Heart right ventricle (tissue), 16 donors: ENCODE measurements around the gene URI1. TPM values are rescaled to one million over a fixed set of nuclear protein-coding genes. Genes with fewer than 3 reads are reported as not detected.

ENCODE experiments used
- ATAC-seq, 8 donors: fragments of 200-7000 bp; cut with Tn5 transposase; one replicate each; pipeline ENCODE4 v1.9.1; 2020; ENCODE audit warnings: mild to moderate bottlenecking in 8 of 8, moderate library complexity in 8 of 8, moderate number of reproducible peaks in 1 of 8
- DNase-seq, 2 donors: peaks; one replicate each; pipeline ENCODE4 v3.0.0-alpha.2; 2020
- H3K27ac ChIP-seq, 10 donors: fragments of 200-600 bp; sonication (generic) in 2 of 10; one replicate each; pipeline versions ENCODE4 v1.5.0 to v1.8.0; 2020 to 2022; ENCODE audit warnings: mild to moderate bottlenecking in 3 of 10
- H3K27me3 ChIP-seq, 7 donors: fragments of 200-600 bp; one replicate each; pipeline ENCODE4 v1.8.0; 2021 to 2022; ENCODE audit warnings: mild to moderate bottlenecking in 2 of 7
- H3K36me3 ChIP-seq, 9 donors: fragments of 200-600 bp; sonication (generic) in 1 of 9; one replicate each; pipeline versions ENCODE4 v1.5.0 to v1.8.0; 2020 to 2022; ENCODE audit warnings: mild to moderate bottlenecking in 2 of 9
- H3K4me1 ChIP-seq, 9 donors: fragments of 200-600 bp; sonication (generic) in 1 of 9; one replicate each; pipeline versions ENCODE4 v1.5.0 to v1.8.0; 2020 to 2022; ENCODE audit warnings: mild to moderate bottlenecking in 4 of 9
- H3K4me3 ChIP-seq, 10 donors: fragments of 200-600 bp; sonication (generic) in 2 of 10; one replicate each; pipeline versions ENCODE4 v1.5.0 to v1.8.0; 2020 to 2022; ENCODE audit warnings: mild to moderate bottlenecking in 7 of 10, moderate library complexity in 2 of 10
- H3K9me3 ChIP-seq, 11 donors: fragments of 200-600 bp in 10 of 11; sonication (generic) in 2 of 11; one replicate each; pipeline versions ENCODE4 v1.5.0 to v1.8.0; 2013 to 2022; ENCODE audit warnings: mild to moderate bottlenecking in 2 of 11, control low read depth in 1 of 11, moderate library complexity in 1 of 11
- CTCF ChIP-seq, 9 donors: fragments of 200-600 bp; sonication (generic) in 2 of 9; IDR thresholded peaks; one replicate each; pipeline versions ENCODE4 v1.5.0 to v1.8.0; 2021 to 2022; ENCODE audit warnings: antibody characterized with exemption in 9 of 9, mild to moderate bottlenecking in 5 of 9, moderate library complexity in 1 of 9
- WGBS, 2 donors: extraction: QIAGEN DNeasy Blood & Tissue Kit; methylation state at CpG; one replicate each; pipeline ENCODE4 v1.1.7; 2013; ENCODE audit warnings: inconsistent platforms in 1 of 2; 5-methylcytosine and 5-hydroxymethylcytosine counted together
- intact Hi-C, 10 donors: fragments of 100-400 bp; cut with DNase I; formaldehyde crosslinking; loops; one replicate each; pipeline versions ENCODE4 v1.11.1 to v1.14.2; 2022
- polyA plus RNA-seq, 2 donors: library from polyadenylated mRNA; stranded (reverse); fragments of 200-250 nt; gene quantifications; one replicate each; pipeline ENCODE4 v1.2.3, GENCODE V29; 2013
- total RNA-seq, 10 donors: library from RNA; stranded (reverse); fragmentation: NEBNext Ultra II Directional in 3 of 10; extraction: Animal tissue kit (Norgen Biotek cat#: 25700) in 3 of 10; gene quantifications; one replicate each; pipeline versions ENCODE4 v1.2.1 to v1.2.4, GENCODE V29; 2021 to 2023
- donor health status: Arrhythmogenic right ventricular cardiomyopathy.
- donor health status: ischemic (EF 13 %, LVEDD 7.1; RV severe dilation, severe dysfunction).
- donor health status: healthy with polysubstance abuse.
- donor health status: DM: no; HTN: yes; CAD: no.
- donor health status: DM: no; HTN: no; CAD: no.
- donor health status: ischemic (EF 25% LVEDD 6.9; RV normal size, moderate dysfunction).
- donor health status: ischemic (EF 25% LVEDD 5.7; RV mildly dilated, moderate dysfunction).
- donor health status: healthy.
- donor health status: DM: yes; HTN: yes; CAD: no.
- donor health status: Ischemic cardiomyopathy.
- donor health status: ischemic (EF 35%, LVEDD 5.7; RV mildly dilated, moderate dysfunction).
- donor health status: nonischemic (EF 11% LVEDD 7.7; RV severe dilation, severe dysfunction).
- donor health status: DM: yes; HTN: yes; CAD: no.
- donor health status: PGD.
- donor health status: ischemic (EF 29% LVEDD 5.4; RV normal size, mild dysfunction).
- donor health status: nonischemic (EF 23%, LVEDD 6.1; RV moderate dilation, normal function).

URI1 gene
- total and polyA plus RNA-seq, 12 donors: 10.2 to 47.7 (median 41.9) TPM

DNA sequence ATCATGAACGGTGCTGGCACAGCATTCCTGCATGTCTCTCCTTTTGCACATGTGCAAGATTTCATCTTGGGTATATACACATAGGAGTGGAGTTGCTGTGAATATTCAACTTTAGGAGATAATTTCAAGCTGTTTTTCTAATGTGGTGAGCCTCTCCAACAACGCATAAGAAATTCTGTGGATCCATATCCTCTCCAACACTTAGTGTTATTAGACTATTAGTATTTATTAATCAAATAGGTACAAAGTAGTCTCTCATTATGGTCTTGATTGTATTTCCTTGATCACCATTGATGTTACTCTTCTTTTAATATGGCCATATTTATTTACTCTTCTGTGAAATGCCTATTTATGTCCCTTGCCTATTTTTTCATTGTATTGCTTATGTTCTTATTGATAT lies 114.5 kb downstream of the URI1 start:
- ATAC-seq (no peak), DNase-seq (no peak)
- Histone ChIP-seq H3K36me3 (no peaks in the 10 kb centered on the region), H3K27ac (no peak overlapping the region), H3K27me3 (no peaks in the 10 kb centered on the region), H3K4me1 (no peaks in the 10 kb centered on the region), H3K9me3 (peaks cover 0 to 9% (median 0%) of the 10 kb centered on the region in 11 donors), H3K4me3 (no peak overlapping the region)
- WGBS, 2 donors: 89 to 95% methylated on average over 2 of the region's 2 CpGs
- TF ChIP-seq CTCF (IDR thresholded peaks at IDR 0.05): no peak
- intact Hi-C loops: no loop called here

DNA sequence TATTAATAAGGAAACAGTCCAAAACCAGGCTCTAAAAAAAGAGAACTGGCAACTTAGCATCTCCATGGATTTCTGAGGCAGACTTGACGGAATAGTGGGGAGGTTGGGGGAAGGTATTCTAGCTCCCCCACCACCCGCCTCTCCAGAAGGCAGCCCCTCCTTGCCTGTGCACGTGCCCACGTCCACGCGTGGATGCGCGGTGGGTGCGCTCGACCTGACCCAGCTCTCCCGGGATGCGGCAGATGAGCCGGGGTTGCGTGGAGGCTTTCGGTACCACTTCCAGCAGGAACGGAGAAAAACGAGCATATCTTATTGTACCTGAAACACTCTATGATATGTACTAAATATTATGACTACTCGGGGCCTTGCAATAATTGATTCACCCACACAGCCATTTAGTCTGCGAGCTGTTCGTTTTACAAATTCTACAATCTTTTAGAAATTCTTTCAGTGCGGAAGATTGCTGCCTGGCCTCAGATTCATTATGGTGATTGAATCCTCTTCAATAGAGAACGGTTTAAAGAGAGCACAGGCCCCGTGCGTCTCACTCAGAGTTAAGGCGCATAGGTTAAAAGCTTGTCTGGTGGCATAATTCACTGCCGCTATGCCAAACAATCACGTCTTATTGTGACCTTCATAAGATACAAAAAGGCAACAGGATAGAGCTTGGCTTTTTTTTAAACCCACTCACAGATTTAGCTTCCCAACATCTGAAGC lies 117.9 kb downstream of the URI1 start:
- Histone ChIP-seq H3K9me3 (peaks cover 0 to 9% (median 0%) of the 10 kb centered on the region in 11 donors), H3K27ac (no peak overlapping the region), H3K36me3 (no peaks in the 10 kb centered on the region), H3K4me3 (no peak overlapping the region), H3K4me1 (no peaks in the 10 kb centered on the region), H3K27me3 (peaks cover 0 to 13% (median 0%) of the 10 kb centered on the region in 7 donors)
- 92 to 94% methylated on average over 27 of the region's 27 CpGs for WGBS, 2 donors
- DNase-seq (no peak), ATAC-seq (no peak)
- TF ChIP-seq CTCF (IDR thresholded peaks at IDR 0.05): no peak
- intact Hi-C loops: no loop called here

GRCh38 chr19:30060531-30061222 lies 118.6 kb downstream of the URI1 start:
- no peak overlapping the region for H3K4me3 ChIP-seq
- no peak for ATAC-seq
- no peak for TF ChIP-seq CTCF (IDR thresholded peaks at IDR 0.05)
- H3K36me3 ChIP-seq: no peaks in the 10 kb centered on the region
- H3K27ac ChIP-seq: no peak overlapping the region
- peaks cover 0 to 9% (median 0%) of the 10 kb centered on the region in 11 donors for H3K9me3 ChIP-seq
- peaks cover 0 to 13% (median 0%) of the 10 kb centered on the region in 7 donors for H3K27me3 ChIP-seq
- no peak for DNase-seq
- 72 to 77% methylated on average over 13 of the region's 13 CpGs for WGBS, 2 donors
- intact Hi-C loops: no loop called here
- no peaks in the 10 kb centered on the region for H3K4me1 ChIP-seq

DNA sequence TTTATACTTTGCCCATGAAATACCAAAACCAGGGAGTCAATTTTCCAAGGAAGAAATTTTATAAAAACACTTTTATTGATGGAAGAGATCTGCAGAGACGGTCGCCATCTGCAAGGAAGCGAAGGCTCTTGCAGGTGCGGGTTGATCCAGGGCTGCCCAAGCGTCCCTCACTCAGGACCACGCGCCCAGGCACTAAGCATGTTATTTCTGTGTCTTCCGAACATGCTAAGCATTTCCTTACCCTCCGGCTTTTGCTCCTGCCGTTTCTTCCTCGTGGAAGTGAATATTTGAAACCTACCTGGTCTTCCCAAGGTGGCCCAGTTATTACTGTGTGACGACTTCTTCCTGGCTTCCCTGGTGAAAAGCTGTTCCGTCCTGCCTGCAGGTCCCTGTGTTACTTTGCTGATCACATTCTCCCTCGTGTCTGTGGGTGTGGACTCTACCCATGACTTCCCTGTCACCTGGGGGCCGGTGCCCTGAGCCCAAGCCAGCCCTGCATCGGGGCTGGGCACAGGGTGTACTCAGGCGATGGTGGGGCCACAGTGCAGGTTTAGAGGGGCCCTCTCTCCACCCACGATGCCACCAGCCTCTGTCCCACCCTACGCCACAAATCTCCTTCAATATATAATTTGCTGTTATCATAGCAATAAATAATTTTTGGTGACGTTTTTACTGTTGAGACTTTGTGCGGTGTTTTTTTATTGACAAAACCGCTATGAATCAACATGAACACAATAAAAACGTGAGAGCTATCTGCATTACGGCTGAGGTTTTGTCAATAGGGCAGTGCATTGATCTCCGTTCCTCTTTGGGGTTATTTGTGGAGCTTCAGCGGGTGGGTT lies 119.4 kb downstream of the URI1 start:
- H3K27me3 ChIP-seq: peaks cover 0 to 13% (median 0%) of the 10 kb centered on the region in 7 donors

More for the DNA sequence above, 119.4 kb downstream of the URI1 start:
- no peak for TF ChIP-seq CTCF (IDR thresholded peaks at IDR 0.05)
- no peaks in the 10 kb centered on the region for H3K36me3 ChIP-seq
- no peaks in the 10 kb centered on the region for H3K4me1 ChIP-seq
- DNase-seq (no peak), ATAC-seq (no peak)
- no peak overlapping the region for H3K27ac ChIP-seq
- WGBS, 2 donors: 86 to 91% methylated on average over 26 of the region's 26 CpGs
- no peak overlapping the region for H3K4me3 ChIP-seq
- peaks cover 0 to 6% (median 0%) of the 10 kb centered on the region in 11 donors for H3K9me3 ChIP-seq
- intact Hi-C loops: no loop called here
